RPMI8226 (cell line): ENCODE data around the gene SPIRE1.

Experiments
- DNase-seq: peaks from one replicate; pipeline ENCODE4 v3.0.0-alpha.2; 2015

Gene SPIRE1

GRCh38 chr18:12657684-12658425 lies at the start of gene SPIRE1:
Gene SPIRE1, minus strand, starts transcription at chr18:12658107. Its CDS starts 241 bp downstream, at chr18:12657866.
- DNase-seq, result peak; percentile 74

- peak; percentile 13 for DNase-seq
These were observed 45.8 kb upstream of the SPIRE1 start for GRCh38 chr18:12703664-12704063.

DNA sequence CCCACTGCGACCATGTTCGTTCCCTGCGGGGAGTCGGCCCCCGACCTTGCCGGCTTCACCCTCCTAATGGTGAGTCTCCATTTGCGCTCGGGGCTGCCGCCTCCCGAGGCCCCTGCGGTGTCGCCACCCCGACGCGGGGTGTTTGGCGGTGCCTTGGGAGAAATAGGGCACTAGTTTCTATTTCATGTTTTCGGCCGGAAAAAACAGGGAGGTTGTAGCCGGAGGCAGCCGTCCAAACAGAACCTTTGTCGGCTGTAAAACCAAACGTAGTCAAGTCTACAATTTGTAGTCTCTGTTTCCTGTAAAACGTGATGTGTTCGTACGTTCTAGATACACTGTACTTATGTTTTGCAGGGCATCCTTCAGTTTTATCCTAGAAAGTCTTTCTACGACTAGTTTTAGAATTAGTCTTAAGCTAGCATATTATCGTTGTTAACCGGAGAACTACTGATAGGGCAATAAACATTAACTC lies 45.2 kb upstream of the SPIRE1 start:
- no peak for DNase-seq

- peak; percentile 95 for DNase-seq
These were observed 44.6 kb upstream of the SPIRE1 start, which contains the start of the genes CEP76 and PSMG2 for GRCh38 chr18:12702221-12703095. Gene CEP76, minus strand, starts transcription at chr18:12702723. Its CDS starts 175 bp downstream, at chr18:12702548. Gene PSMG2, plus strand, starts transcription at chr18:12703042. Its CDS starts 66 bp downstream, at chr18:12703108.

- DNase-seq, result no peak
These were observed 43.3 kb upstream of the SPIRE1 start for GRCh38 chr18:12701161-12701560.

GRCh38 chr18:12699747-12700146 lies 41.8 kb upstream of the SPIRE1 start:
- no peak for DNase-seq

- no peak for DNase-seq
These were observed 36.1 kb upstream of the SPIRE1 start for GRCh38 chr18:12694032-12694431.

DNA sequence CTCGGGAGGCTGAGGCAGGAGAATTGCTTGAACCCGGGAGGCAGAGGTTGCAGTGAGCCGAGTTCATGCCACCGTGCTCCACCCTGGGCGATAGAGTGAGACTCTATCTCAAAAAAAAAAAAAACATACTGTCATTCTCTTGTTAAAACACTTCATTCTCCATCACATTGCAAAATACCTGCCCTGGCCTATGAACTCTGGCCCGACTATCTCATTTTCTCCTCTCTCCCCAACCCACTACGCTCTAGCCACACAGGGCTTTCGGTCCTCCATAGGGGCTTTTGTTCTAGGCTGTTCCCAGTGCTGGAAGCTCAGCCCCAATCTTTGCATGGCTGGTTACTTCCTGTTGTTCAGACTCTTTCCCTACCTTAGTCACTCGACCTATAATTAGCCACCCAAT lies 34.3 kb upstream of the SPIRE1 start:
- DNase-seq, result no peak

DNA sequence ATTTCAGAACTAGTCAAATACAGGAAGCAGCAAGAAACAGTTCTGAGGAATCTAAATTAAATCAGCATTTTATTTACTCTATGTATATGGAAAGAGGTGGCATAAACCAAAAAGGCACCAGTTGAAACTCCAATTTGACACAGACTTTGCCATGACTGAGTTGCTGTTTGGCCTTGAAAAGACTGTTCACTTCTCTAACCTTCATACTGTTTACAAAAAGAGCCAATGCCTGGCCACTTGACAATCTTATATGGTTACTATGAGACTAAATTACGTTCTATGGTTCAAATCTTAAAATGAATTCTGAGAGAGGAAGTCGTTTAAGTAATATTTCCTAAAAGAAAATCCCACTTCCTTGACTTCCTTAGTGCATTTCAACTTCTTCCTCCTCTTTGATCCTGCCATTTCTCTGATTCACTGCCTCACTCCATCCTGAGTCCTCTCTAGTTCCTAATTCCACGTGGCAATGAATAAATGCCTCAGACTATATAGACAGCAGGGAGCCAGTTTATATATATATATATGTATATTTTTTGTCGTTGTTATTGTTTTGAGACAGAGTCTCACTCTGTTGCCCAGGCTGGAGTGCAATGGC lies 31.4 kb upstream of the SPIRE1 start:
- DNase-seq, result no peak

- DNase-seq, result no peak
These were observed 28.2 kb upstream of the SPIRE1 start for GRCh38 chr18:12686100-12686499.

- DNase-seq, result no peak
These were observed 21.4 kb upstream of the SPIRE1 start for GRCh38 chr18:12679183-12679786.

GRCh38 chr18:12668041-12668440 lies 10.1 kb upstream of the SPIRE1 start:
- no peak for DNase-seq

GRCh38 chr18:12659904-12660605 lies 2.1 kb upstream of the SPIRE1 start:
- peak; percentile 75 for DNase-seq

DNA sequence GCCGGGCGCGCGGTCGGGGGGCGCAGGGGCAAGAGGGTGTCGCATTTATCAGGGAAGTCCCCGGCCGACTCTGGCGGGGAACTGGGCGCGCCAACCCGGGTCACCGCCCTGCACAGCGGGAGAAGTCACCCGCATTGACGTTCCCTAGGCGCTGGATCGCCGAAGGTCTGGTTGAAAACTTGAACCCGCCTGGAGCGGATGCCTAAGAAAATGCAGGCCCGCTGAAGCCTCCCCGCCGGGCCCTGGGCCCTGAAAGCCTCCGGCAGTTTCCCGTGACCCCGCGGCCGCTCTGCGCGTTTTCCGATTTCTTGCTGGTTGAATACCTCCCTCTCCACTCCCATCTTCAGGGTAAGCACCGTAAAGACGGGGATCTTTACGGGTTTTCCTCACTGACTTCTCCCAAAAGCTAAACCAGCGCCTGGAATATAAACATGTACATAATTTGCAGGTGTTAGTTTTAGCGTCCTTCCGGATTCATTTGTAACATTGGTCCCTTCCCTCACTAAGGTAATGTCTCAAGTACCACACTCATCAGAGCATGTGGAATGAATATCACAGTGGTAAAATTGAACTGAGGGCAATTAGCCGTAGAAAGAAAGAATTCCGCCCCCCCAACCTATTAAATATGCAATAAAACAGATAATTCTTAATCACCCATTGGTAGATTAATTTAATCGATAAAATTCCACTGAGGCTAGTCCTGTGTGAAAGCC lies 675 bp upstream of the SPIRE1 start:
- DNase-seq, result peak; percentile 64

DNA sequence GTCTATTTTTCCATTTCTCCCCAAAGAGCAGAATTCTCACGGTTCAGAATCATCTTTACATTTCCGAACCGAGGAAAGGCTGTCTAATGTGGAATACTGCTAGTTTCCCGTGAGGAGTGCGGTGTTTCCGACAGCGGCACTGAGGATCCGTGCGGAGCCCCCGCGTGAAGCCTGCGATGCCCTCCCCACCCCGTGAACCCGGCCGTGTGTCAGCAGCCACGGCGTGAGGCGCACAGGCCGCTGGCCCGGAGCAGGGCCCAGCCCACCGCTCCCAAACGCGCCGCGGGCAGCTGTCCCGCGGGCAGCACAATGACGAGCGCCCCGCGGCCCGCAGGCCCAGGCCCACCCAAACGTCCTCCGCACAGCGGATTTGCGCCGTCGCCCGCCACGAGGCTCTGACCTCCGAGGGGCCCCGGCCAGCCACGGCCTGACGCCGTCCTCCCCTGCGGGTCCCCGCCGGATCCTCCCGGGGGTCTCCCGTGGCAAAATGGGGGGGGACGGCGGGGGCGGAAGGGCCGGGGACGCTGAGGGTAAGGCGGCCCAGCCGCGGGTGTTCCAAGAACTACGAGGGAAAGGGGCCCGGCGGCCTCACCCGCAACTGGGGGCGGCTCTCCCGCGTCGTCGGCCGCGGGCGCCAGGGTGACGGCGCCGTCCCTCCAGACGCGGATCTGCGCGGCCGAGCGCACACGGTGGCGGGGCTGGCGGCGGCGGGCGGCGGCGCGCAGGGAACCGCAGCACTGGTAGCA lies 796 bp downstream of the SPIRE1 start:
- DNase-seq, result peak; percentile 61

DNA sequence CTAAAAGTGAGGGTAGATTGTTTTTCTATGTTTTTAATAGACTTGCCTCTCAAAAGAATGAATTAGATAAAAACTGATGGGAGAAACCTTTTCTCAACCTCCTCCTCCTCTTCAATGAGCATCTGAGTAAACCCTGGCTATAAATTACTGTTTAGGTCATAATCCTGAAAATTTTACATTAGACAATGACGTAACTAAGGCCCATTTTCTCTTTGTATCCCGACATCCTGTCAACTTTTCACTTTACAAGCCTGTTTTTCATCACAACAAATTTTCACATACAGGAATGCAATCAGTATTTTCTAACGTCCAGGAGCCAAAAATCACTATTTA lies 1.3 kb downstream of the SPIRE1 start:
- DNase-seq, result no peak

DNA sequence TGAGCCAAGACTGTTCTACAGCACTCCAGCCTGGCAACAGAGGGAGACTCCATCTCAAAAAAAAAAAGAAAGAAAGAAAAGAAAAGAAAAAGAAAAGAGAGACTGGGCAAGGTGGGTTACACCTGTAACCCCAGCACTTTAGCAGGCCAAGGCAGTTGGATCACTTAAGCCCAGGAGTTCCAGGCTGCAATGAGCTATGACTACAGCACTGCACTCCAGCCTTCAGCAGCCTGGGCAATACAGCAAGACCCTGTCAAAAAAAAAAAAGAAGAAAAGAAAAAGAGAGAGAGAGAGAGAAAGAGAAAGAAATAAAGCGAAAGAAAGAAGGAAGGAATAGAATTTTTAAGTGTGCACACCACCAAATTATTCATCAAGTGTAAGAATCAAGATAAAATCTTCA lies 2.9 kb downstream of the SPIRE1 start:
- no peak for DNase-seq

GRCh38 chr18:12652861-12653401 lies 5.0 kb downstream of the SPIRE1 start:
- peak; percentile 92 for DNase-seq

- no peak for DNase-seq
These were observed 6.3 kb downstream of the SPIRE1 start for GRCh38 chr18:12651651-12652050.

- no peak for DNase-seq
These were observed 10.1 kb downstream of the SPIRE1 start for GRCh38 chr18:12647773-12648172.
